ENCODE measurements around the gene LIN7B. TPM values are rescaled to one million over a fixed set of nuclear protein-coding genes. Genes with fewer than 3 reads are reported as not detected.
A peak's percentile ranks its signal among the peaks of the same experiment; 100 is the strongest.

The LIN7B gene
- total and polyA plus RNA-seq, 2 donors: 3.5 to 9.0 TPM

DNA sequence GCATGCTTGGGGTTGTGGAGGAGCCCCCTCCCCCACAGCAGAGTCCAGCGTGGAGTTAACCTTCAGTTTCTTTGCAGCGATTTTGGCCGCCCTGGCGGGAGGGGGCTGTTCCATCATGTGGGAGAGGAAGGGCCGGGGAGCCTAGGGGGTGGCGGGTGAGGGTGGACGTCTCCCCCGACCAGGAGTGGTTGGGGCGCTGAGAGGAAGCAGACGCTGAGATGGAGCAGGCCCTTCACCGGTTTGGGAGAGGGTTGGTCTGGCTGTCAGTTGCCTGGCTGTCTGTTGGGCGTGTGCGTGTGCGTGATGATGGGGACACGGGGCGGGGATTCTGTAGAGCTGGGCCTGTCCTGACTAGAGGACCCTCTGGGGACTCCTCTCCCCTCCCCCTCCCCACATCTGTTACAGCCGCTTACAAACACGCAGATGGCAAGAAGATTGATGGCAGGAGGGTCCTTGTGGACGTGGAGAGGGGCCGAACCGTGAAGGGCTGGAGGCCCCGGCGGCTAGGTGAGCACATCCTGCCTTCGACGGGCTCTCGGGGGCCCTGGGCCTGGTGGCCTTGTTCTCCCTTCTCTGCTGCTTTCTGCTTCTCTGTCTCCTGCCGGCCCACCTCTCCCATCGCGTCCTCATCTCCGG is 9.8 kb upstream of the LIN7B start:
- WGBS: 93% methylated on average over 30 of the region's 30 CpGs
- Histone ChIP-seq H3K4me3 (ENCODE audit: low read length in 2 of 2) (no peak overlapping the region), H3K27ac (ENCODE audit: low read depth in 1 of 2, low read length in 1 of 2) (no peak overlapping the region), H3K9me3 (ENCODE audit: control insufficient read depth in 2 of 2, insufficient read depth in 1 of 2, low read length in 1 of 2) (no peaks in the 10 kb centered on the region), H3K4me1 (ENCODE audit: control insufficient read depth in 2 of 2, insufficient read depth in 2 of 2, low read length in 2 of 2) (peaks cover 0 to 4% of the 10 kb centered on the region in 2 donors), H3K27me3 (ENCODE audit: control insufficient read depth in 2 of 2, insufficient read depth in 1 of 2, low read length in 1 of 2) (no peaks in the 10 kb centered on the region), H3K36me3 (ENCODE audit: control insufficient read depth in 2 of 2, insufficient read depth in 2 of 2, low read length in 1 of 2) (peaks cover 95 to 99% of the 10 kb centered on the region in 2 donors)
- no peak for DNase-seq (ENCODE audit: low read depth in 6 of 9, low spot score in 9 of 9)

DNA sequence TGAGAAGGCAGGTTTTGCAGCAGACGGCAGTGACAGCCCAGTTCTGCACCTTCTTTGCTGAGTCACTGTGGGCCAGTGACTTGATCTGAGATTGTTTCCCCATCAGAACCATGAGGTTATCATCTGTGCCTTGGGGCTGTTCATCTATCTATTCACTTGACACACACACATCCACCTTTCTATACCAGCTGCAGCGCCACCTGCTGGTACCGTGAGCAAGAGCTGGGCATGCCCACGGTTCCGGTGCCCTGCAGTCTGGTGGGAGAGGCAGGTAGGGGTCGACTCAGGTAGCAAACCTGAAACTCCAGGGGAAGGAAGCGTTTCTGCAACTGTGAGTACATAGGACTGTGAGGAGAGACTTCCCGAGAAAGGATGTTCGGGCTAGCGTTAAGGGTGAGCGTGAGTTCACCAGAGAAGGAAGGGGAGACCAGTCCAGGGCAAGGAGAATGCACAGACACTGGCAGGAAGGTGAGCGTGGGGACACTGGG is 7.5 kb upstream of the LIN7B start:
- H3K27me3 ChIP-seq (ENCODE audit: control insufficient read depth in 2 of 2, insufficient read depth in 1 of 2, low read length in 1 of 2): no peaks in the 10 kb centered on the region
- peaks cover 76 to 80% of the 10 kb centered on the region in 2 donors for H3K36me3 ChIP-seq (ENCODE audit: control insufficient read depth in 2 of 2, insufficient read depth in 2 of 2, low read length in 1 of 2)
- WGBS: 81% methylated on average over 12 of the region's 12 CpGs
- no peak overlapping the region for H3K27ac ChIP-seq (ENCODE audit: low read depth in 1 of 2, low read length in 1 of 2)
- peak in 2 of 9 donors; percentile 61 to 64 for DNase-seq (ENCODE audit: low read depth in 6 of 9, low spot score in 9 of 9)
- H3K4me3 ChIP-seq (ENCODE audit: low read length in 2 of 2): no peak overlapping the region
- no peaks in the 10 kb centered on the region for H3K9me3 ChIP-seq (ENCODE audit: control insufficient read depth in 2 of 2, insufficient read depth in 1 of 2, low read length in 1 of 2)
- peaks cover 0 to 4% of the 10 kb centered on the region in 2 donors for H3K4me1 ChIP-seq (ENCODE audit: control insufficient read depth in 2 of 2, insufficient read depth in 2 of 2, low read length in 2 of 2)

GRCh38 chr19:49107625-49108459 is 6.3 kb upstream of the LIN7B start:
- no peak for DNase-seq (ENCODE audit: low read depth in 6 of 9, low spot score in 9 of 9)
- Histone ChIP-seq H3K36me3 (ENCODE audit: control insufficient read depth in 2 of 2, insufficient read depth in 2 of 2, low read length in 1 of 2) (peaks cover 64 to 70% of the 10 kb centered on the region in 2 donors), H3K4me3 (ENCODE audit: low read length in 2 of 2) (no peak overlapping the region), H3K9me3 (ENCODE audit: control insufficient read depth in 2 of 2, insufficient read depth in 1 of 2, low read length in 1 of 2) (no peaks in the 10 kb centered on the region), H3K4me1 (ENCODE audit: control insufficient read depth in 2 of 2, insufficient read depth in 2 of 2, low read length in 2 of 2) (peaks cover 0 to 4% of the 10 kb centered on the region in 2 donors), H3K27ac (ENCODE audit: low read depth in 1 of 2, low read length in 1 of 2) (no peak overlapping the region), H3K27me3 (ENCODE audit: control insufficient read depth in 2 of 2, insufficient read depth in 1 of 2, low read length in 1 of 2) (no peaks in the 10 kb centered on the region)
- 98% methylated on average over 93 of the region's 93 CpGs for WGBS

DNA sequence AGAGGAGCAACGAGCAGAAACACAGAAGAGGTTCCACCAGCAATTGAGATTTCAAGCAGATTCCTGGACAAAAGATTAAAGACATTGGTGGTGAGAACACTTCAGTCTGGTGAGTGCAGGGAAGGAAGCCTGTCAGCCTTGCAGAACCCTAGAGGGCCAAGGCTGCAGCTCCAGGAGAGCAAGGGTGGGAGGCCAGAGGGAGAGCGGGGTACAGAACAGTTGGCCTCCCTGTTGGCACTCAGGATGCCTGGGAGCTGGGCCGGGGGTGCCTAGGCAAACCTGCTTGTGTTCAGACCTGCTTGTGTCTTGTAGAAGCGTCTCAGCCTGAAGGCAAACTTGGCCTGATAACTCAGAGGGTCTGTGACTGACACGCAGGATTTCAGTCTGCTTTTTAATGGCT is 5.1 kb upstream of the LIN7B start:
- DNase-seq (ENCODE audit: low read depth in 6 of 9, low spot score in 9 of 9): no peak
- 97% methylated on average over 5 of the region's 5 CpGs for WGBS
- peaks cover 5 to 8% of the 10 kb centered on the region in 2 donors for H3K4me1 ChIP-seq (ENCODE audit: control insufficient read depth in 2 of 2, insufficient read depth in 2 of 2, low read length in 2 of 2)
- H3K36me3 ChIP-seq (ENCODE audit: control insufficient read depth in 2 of 2, insufficient read depth in 2 of 2, low read length in 1 of 2): peaks cover 52 to 59% of the 10 kb centered on the region in 2 donors
- H3K27me3 ChIP-seq (ENCODE audit: control insufficient read depth in 2 of 2, insufficient read depth in 1 of 2, low read length in 1 of 2): peaks cover 0 to 8% of the 10 kb centered on the region in 2 donors
- H3K4me3 ChIP-seq (ENCODE audit: low read length in 2 of 2): no peak overlapping the region
- H3K27ac ChIP-seq (ENCODE audit: low read depth in 1 of 2, low read length in 1 of 2): no peak overlapping the region
- no peaks in the 10 kb centered on the region for H3K9me3 ChIP-seq (ENCODE audit: control insufficient read depth in 2 of 2, insufficient read depth in 1 of 2, low read length in 1 of 2)

GRCh38 chr19:49109569-49110233 is 4.5 kb upstream of the LIN7B start:
- H3K36me3 ChIP-seq (ENCODE audit: control insufficient read depth in 2 of 2, insufficient read depth in 2 of 2, low read length in 1 of 2): peaks cover 45 to 52% of the 10 kb centered on the region in 2 donors
- WGBS: 98% methylated on average over 8 of the region's 8 CpGs
- H3K9me3 ChIP-seq (ENCODE audit: control insufficient read depth in 2 of 2, insufficient read depth in 1 of 2, low read length in 1 of 2): no peaks in the 10 kb centered on the region
- no peak for DNase-seq (ENCODE audit: low read depth in 6 of 9, low spot score in 9 of 9)
- H3K4me1 ChIP-seq (ENCODE audit: control insufficient read depth in 2 of 2, insufficient read depth in 2 of 2, low read length in 2 of 2): peaks cover 6 to 9% of the 10 kb centered on the region in 2 donors
- peaks cover 0 to 10% of the 10 kb centered on the region in 2 donors for H3K27me3 ChIP-seq (ENCODE audit: control insufficient read depth in 2 of 2, insufficient read depth in 1 of 2, low read length in 1 of 2)
- H3K4me3 ChIP-seq (ENCODE audit: low read length in 2 of 2): no peak overlapping the region
- H3K27ac ChIP-seq (ENCODE audit: low read depth in 1 of 2, low read length in 1 of 2): no peak overlapping the region

DNA sequence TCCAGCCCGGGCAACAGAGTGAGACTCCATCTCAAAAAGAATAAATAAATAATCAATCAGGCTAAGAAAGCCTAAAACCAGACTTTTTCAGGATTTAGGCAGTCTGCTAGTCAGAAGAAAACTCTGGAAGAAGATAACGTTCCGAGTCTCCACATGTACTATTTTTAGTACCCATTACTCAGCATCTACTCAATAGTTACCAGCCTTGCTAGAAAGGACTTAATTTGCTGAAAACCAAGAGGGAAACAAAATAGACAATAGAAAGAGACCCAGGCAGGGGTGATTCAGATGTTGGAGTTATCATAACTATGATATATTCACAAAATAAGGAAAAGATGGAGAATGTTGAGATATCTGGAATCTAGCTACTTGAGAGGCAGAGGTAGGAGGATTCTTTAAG is 3.6 kb upstream of the LIN7B start:
- Histone ChIP-seq H3K4me1 (ENCODE audit: control insufficient read depth in 2 of 2, insufficient read depth in 2 of 2, low read length in 2 of 2) (peaks cover 10 to 12% of the 10 kb centered on the region in 2 donors), H3K4me3 (ENCODE audit: low read length in 2 of 2) (no peak overlapping the region), H3K27me3 (ENCODE audit: control insufficient read depth in 2 of 2, insufficient read depth in 1 of 2, low read length in 1 of 2) (peaks cover 0 to 15% of the 10 kb centered on the region in 2 donors), H3K36me3 (ENCODE audit: control insufficient read depth in 2 of 2, insufficient read depth in 2 of 2, low read length in 1 of 2) (peaks cover 37 to 44% of the 10 kb centered on the region in 2 donors), H3K9me3 (ENCODE audit: control insufficient read depth in 2 of 2, insufficient read depth in 1 of 2, low read length in 1 of 2) (no peaks in the 10 kb centered on the region), H3K27ac (ENCODE audit: low read depth in 1 of 2, low read length in 1 of 2) (no peak overlapping the region)
- DNase-seq (ENCODE audit: low read depth in 6 of 9, low spot score in 9 of 9): no peak
- WGBS: 88% methylated on average over 3 of the region's 3 CpGs

- peaks cover 28 to 37% of the 10 kb centered on the region in 2 donors for H3K36me3 ChIP-seq (ENCODE audit: control insufficient read depth in 2 of 2, insufficient read depth in 2 of 2, low read length in 1 of 2)
- no peak overlapping the region for H3K4me3 ChIP-seq (ENCODE audit: low read length in 2 of 2)
- H3K27ac ChIP-seq (ENCODE audit: low read depth in 1 of 2, low read length in 1 of 2): no peak overlapping the region
- 94% methylated on average over 11 of the region's 11 CpGs for WGBS
- peaks cover 0 to 15% of the 10 kb centered on the region in 2 donors for H3K27me3 ChIP-seq (ENCODE audit: control insufficient read depth in 2 of 2, insufficient read depth in 1 of 2, low read length in 1 of 2)
- H3K9me3 ChIP-seq (ENCODE audit: control insufficient read depth in 2 of 2, insufficient read depth in 1 of 2, low read length in 1 of 2): no peaks in the 10 kb centered on the region
- DNase-seq (ENCODE audit: low read depth in 6 of 9, low spot score in 9 of 9): no peak
- peaks cover 10 to 12% of the 10 kb centered on the region in 2 donors for H3K4me1 ChIP-seq (ENCODE audit: control insufficient read depth in 2 of 2, insufficient read depth in 2 of 2, low read length in 2 of 2)
Observed at GRCh38 chr19:49111218-49111998, 2.8 kb upstream of the LIN7B start.

- peaks cover 20 to 24% of the 10 kb centered on the region in 2 donors for H3K4me1 ChIP-seq (ENCODE audit: control insufficient read depth in 2 of 2, insufficient read depth in 2 of 2, low read length in 2 of 2)
Observed at GRCh38 chr19:49114630-49115363, 627 bp downstream of the LIN7B start.

More at GRCh38 chr19:49114630-49115363, 627 bp downstream of the LIN7B start:
- H3K27me3 ChIP-seq (ENCODE audit: control insufficient read depth in 2 of 2, insufficient read depth in 1 of 2, low read length in 1 of 2): peaks cover 5 to 24% of the 10 kb centered on the region in 2 donors
- peak in 7 of 9 donors; percentile 33 to 73 (median 54) for DNase-seq (ENCODE audit: low read depth in 6 of 9, low spot score in 9 of 9)
- 12% methylated on average over 68 of the region's 68 CpGs for WGBS
- peak overlapping the region in 1 of 2 donors; percentile 9 for H3K27ac ChIP-seq (ENCODE audit: low read depth in 1 of 2, low read length in 1 of 2)
- no peaks in the 10 kb centered on the region for H3K9me3 ChIP-seq (ENCODE audit: control insufficient read depth in 2 of 2, insufficient read depth in 1 of 2, low read length in 1 of 2)
- peak overlapping the region; percentile 62 to 83 for H3K4me3 ChIP-seq (ENCODE audit: low read length in 2 of 2)
- H3K36me3 ChIP-seq (ENCODE audit: control insufficient read depth in 2 of 2, insufficient read depth in 2 of 2, low read length in 1 of 2): peaks cover 0 to 4% of the 10 kb centered on the region in 2 donors

Measured in thymus (tissue), 11 donors.